Effector memory CD4-positive, alpha-beta T cell (primary cell): ENCODE results near the gene DSG2.

Experiments
- DNase-seq, 3 donors: peaks; one replicate each; pipeline ENCODE4 v3.0.0-alpha.2; 2020
- H3K27ac ChIP-seq: 2 replicates; pipeline ENCODE4 v1.7.0; 2013; ENCODE audit warnings: mild to moderate bottlenecking, low read length, moderate library complexity; ENCODE audit not compliant: insufficient read depth, poor library complexity, severe bottlenecking
- H3K27me3 ChIP-seq: replicated peaks from 2 replicates; pipeline ENCODE4 v1.7.0; 2013; ENCODE audit warnings: mild to moderate bottlenecking, low read length; ENCODE audit not compliant: insufficient read depth, control insufficient read depth, poor library complexity, severe bottlenecking
- H3K36me3 ChIP-seq: 2 replicates; pipeline ENCODE4 v1.7.0; 2013; ENCODE audit warnings: mild to moderate bottlenecking, low read length, moderate library complexity; ENCODE audit not compliant: control insufficient read depth, insufficient read depth
- H3K4me1 ChIP-seq: 2 replicates; pipeline ENCODE4 v1.7.0; 2013; ENCODE audit warnings: low read length, mild to moderate bottlenecking; ENCODE audit not compliant: control insufficient read depth, insufficient read depth, poor library complexity, severe bottlenecking
- H3K4me3 ChIP-seq: 2 replicates; pipeline ENCODE4 v1.7.0; 2013; ENCODE audit warnings: low read length, low read depth, mild to moderate bottlenecking; ENCODE audit not compliant: insufficient read depth, poor library complexity, severe bottlenecking
- H3K9me3 ChIP-seq: 2 replicates; pipeline ENCODE4 v1.7.0; 2013; ENCODE audit warnings: mild to moderate bottlenecking, low read length, moderate library complexity; ENCODE audit not compliant: control insufficient read depth

The DSG2 gene

DNA sequence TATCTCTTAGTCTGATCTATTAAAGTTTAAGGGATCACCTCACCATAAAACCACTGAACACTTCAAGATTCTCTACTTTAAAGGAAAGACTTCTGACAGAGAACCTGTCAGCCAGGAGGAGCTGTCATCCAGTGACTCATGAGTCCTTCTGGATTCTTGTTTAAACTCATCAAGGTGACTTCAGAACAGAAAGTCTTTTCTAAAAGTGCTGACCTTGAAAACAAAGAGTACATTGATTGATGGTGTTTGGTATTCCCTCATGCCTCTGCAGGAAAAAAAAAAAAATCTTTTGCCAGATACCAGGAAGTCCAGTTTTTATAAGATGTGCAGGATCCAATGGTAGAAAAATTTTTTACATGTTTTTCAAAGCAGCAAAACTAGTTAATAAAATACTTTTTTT is 12.3 kb downstream of the DSG2 start:
- Histone ChIP-seq H3K27ac (no peak overlapping the region), H3K4me1 (no peaks in the 10 kb centered on the region)

DNA sequence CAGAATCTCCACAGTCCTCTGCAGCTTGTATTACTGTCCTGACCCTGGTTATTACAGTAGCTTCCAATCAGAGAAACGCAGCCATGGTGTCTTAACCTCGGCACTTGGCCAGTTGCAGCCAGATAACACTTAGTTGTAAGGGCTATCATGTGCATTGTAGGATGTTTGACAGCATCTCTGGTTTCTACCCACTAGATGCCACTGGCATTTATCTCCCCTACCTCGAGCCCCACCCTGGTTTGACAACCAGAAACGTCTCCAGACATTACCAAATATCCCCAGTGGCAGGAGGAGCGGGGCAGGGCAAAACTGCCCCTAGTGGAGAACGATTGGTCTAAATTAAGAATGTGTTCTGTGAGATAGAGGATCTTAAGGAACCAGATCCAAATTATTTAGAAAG is 13.1 kb downstream of the DSG2 start:
- Histone ChIP-seq H3K4me1 (no peaks in the 10 kb centered on the region), H3K27me3 (peaks cover 3% of the 10 kb centered on the region), H3K9me3 (no peaks in the 10 kb centered on the region), H3K4me3 (no peak overlapping the region), H3K27ac (no peak overlapping the region), H3K36me3 (no peaks in the 10 kb centered on the region)
- DNase-seq: no peak

More for the DNA sequence above, 12.3 kb downstream of the DSG2 start:
- no peak for DNase-seq
- Histone ChIP-seq H3K4me3 (no peak overlapping the region), H3K27me3 (peaks cover 3% of the 10 kb centered on the region), H3K36me3 (no peaks in the 10 kb centered on the region), H3K9me3 (no peaks in the 10 kb centered on the region)

DNA sequence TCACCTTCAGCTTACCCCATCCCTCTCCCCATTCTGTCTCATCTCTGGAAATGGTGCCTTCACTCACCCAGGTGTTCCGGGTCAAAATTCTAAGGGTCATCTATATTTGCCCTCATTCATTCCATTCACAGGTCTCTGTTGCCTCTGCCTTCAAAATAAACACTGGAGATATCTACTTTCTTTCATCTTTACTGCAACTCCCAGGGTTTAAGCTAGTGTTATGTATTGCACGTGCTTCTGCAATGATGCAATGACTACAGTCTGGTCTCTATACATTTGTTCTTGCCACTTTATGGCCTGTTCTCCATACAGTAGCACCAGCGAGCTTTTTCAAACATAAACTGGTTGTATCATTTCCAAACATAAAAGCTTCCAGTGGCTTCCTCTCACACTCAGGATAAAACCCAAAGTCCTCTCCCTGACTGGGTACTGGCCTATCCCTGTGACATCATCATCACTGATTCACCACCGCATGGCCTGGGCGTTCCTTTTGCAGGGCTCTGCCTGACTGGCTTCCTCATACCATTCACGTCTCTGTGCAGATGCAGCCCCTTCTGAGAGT is 14.3 kb downstream of the DSG2 start:
- H3K27ac ChIP-seq: no peak overlapping the region
- H3K27me3 ChIP-seq: peaks cover 3% of the 10 kb centered on the region
- H3K4me3 ChIP-seq: no peak overlapping the region
- H3K4me1 ChIP-seq: no peaks in the 10 kb centered on the region
- H3K36me3 ChIP-seq: no peaks in the 10 kb centered on the region
- no peak for DNase-seq
- H3K9me3 ChIP-seq: no peaks in the 10 kb centered on the region

DNA sequence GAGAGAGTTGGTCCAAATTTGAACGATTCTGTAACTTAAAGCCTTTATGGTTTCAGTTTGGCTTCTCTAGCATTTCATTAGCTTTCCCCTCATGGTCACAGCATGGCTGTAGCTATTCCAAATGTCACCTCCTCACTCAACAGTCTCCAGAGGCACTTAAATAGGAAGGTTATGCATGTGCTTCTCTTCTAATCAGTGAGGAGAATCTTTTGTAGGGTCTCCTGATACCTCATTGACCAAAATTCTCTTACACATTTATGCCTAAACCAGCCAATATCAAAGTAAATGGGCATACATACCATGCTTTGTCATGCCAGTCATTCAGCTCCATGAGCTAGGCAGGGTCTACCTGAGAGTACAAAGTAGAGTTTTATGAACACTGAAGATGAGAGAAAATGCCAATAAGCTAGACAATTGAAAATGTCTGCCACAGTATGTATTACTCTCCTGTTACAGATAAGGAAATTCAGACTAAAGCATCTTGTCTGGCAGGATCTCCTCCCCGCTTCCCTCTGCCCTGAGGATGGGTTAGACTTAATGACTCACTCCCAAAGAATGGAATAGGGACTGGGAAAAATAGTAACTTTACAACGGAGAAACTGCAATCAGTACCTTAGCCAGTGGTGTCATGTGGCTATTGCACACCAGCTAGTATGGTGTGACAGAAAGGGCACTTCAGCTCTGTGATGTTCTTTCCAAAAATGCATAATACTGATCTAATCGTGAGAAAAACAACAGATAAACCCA is 15.4 kb downstream of the DSG2 start:
- DNase-seq: no peak
- Histone ChIP-seq H3K36me3 (no peaks in the 10 kb centered on the region), H3K4me1 (no peaks in the 10 kb centered on the region), H3K4me3 (no peak overlapping the region), H3K27me3 (peaks cover 3% of the 10 kb centered on the region), H3K27ac (no peak overlapping the region), H3K9me3 (no peaks in the 10 kb centered on the region)

DNA sequence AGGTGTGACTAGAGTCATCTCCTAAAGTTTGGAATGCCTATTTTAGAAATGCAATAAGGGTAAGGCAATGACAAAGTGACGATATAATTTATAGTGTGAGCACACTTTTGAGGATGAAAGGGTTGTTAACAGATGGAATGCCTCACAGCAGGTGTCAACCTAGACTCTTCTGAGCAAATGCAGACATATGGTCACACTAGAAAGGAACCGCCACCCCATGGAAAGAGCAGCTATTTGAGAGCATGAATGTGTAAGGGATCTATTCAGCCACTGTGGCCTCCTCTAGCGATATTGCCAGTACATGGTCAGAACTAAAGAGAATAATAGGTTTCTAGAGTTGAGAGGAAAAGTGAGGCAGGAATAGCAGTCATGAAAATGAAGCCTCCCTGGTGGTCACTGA is 18.5 kb downstream of the DSG2 start:
- Histone ChIP-seq H3K27me3 (no peaks in the 10 kb centered on the region), H3K36me3 (no peaks in the 10 kb centered on the region), H3K9me3 (no peaks in the 10 kb centered on the region), H3K4me3 (no peak overlapping the region), H3K4me1 (no peaks in the 10 kb centered on the region), H3K27ac (no peak overlapping the region)
- DNase-seq: no peak

DNA sequence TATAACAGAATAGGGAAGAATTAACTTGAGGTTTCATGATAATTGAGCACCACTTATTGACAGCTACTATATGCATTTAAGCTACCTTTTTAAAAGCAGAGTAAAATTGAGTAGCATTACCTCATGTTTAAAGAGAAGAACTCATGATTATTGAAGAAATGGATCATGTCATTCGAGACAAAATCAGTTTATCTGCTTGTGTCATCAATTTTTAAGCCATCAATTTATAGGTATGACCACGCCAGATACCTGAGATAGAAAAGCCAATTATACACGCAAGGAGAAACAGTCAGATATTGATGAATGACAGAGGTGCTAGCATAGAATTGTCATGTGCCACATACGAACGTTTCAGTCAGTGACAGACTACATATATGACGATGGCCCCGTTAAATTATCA is 28.4 kb downstream of the DSG2 start:
- H3K27me3 ChIP-seq: no peaks in the 10 kb centered on the region
- H3K4me3 ChIP-seq: no peak overlapping the region
- H3K36me3 ChIP-seq: no peaks in the 10 kb centered on the region
- H3K9me3 ChIP-seq: no peaks in the 10 kb centered on the region
- DNase-seq: no peak
- no peak overlapping the region for H3K27ac ChIP-seq
- no peaks in the 10 kb centered on the region for H3K4me1 ChIP-seq

DNA sequence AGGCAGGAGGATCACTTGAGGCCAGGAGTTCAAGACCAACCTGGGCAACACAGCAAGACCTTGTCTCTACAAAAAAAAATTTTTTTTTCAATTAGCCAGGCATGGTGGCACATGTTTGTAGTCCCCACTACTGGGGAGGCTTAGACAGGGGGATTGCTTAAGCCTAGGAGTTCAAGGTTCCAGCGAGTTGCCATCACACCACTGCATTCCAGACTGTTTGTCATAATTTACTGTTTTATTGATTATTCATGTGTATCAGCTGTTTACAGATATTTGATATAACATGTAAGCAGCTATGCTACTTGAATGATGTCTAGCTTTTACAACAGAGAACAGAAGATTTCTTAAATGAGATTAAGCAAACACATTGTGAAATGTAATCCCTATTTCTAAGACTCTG is 35.3 kb downstream of the DSG2 start:
- no peak overlapping the region for H3K4me3 ChIP-seq

DNA sequence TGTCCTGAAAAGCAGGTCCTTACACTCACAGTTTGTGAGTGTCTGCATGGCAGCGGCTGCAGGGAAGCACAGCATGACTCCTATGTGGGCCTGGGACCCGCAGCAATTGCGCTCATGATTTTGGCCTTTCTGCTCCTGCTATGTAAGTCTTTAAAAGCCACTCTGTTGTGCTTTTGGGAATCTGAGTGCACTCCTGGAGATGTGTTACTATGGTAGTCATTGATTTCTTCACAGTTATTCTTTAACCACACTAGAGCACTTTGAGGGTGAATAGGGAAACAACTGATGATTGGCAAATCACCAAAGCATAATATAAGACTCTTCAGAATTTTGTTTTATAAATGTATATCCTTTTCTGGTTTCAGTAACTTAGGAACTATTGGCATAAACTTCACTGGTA is 40.9 kb downstream of the DSG2 start:
- Histone ChIP-seq H3K27ac (no peak overlapping the region), H3K36me3 (no peaks in the 10 kb centered on the region), H3K4me3 (no peak overlapping the region), H3K9me3 (no peaks in the 10 kb centered on the region), H3K27me3 (peaks cover 2% of the 10 kb centered on the region), H3K4me1 (no peaks in the 10 kb centered on the region)
- DNase-seq: no peak

More for the DNA sequence above, 35.3 kb downstream of the DSG2 start:
- Histone ChIP-seq H3K27me3 (no peaks in the 10 kb centered on the region), H3K27ac (no peak overlapping the region), H3K4me1 (no peaks in the 10 kb centered on the region), H3K36me3 (no peaks in the 10 kb centered on the region), H3K9me3 (no peaks in the 10 kb centered on the region)
- DNase-seq: no peak

DNA sequence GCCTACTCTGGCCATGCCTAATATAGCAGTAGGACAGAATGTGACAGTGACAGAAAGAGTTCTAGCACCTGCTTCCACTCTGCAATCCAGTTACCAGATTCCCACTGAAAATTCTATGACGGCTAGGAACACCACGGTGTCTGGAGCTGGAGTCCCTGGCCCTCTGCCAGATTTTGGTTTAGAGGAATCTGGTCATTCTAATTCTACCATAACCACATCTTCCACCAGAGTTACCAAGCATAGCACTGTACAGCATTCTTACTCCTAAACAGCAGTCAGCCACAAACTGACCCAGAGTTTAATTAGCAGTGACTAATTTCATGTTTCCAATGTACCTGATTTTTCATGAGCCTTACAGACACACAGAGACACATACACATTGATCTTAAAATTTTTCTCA is 48.5 kb downstream of the DSG2 start:
- Histone ChIP-seq H3K4me1 (no peaks in the 10 kb centered on the region), H3K9me3 (no peaks in the 10 kb centered on the region), H3K4me3 (no peak overlapping the region), H3K27ac (no peak overlapping the region), H3K36me3 (no peaks in the 10 kb centered on the region), H3K27me3 (no peaks in the 10 kb centered on the region)
- no peak for DNase-seq

DNA sequence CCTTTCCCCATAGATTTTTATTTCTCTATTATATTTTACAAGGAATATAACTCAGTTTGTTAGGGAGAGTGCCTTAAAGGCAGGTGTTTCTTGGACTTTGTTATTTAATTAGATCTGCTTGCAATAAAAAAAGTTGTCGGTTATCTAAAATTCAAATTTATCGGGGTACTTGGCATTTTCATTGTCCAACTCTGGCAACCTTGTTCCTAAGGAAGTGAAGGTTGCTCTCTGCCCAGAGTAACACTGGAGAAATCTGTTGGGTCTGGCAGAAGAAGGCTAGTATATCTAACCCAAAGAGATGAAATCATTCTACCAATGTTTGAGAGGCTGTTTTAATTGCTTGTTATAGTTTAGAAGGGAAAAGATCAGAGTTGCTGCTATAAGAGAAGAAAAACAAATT is 50.9 kb downstream of the DSG2 start:
- H3K4me3 ChIP-seq: no peak overlapping the region
- H3K27me3 ChIP-seq: no peaks in the 10 kb centered on the region
- no peak overlapping the region for H3K27ac ChIP-seq
- no peaks in the 10 kb centered on the region for H3K4me1 ChIP-seq
- no peaks in the 10 kb centered on the region for H3K36me3 ChIP-seq
- DNase-seq: no peak
- no peaks in the 10 kb centered on the region for H3K9me3 ChIP-seq
